Right cardiac atrium (tissue), 5 donors: ENCODE results near the gene TSEN15. TPM values are rescaled to one million over a fixed set of nuclear protein-coding genes. Genes with fewer than 3 reads are reported as not detected.
A peak's percentile ranks its signal among the peaks of the same experiment; 100 is the strongest.
"Not testable (repeated sequence)": the region's sequence is repeated elsewhere in the genome, so short reads cannot be mapped to it uniquely, and the experiment has no call there.

Source experiments
- ATAC-seq, 2 donors: fragments of 200-7000 bp; cut with Tn5 transposase; one replicate each; pipeline versions ENCODE4 v1.8.0 to v1.9.1; 2020; ENCODE audit warnings: moderate library complexity in 2 of 2, mild to moderate bottlenecking in 1 of 2
- DNase-seq, 3 donors: peaks; one replicate each; pipeline ENCODE4 v3.0.0-alpha.2; 2020
- H3K27ac ChIP-seq: one replicate; pipeline ENCODE4 v1.5.1; 2013; ENCODE audit warnings: mild to moderate bottlenecking, low read length, control low read depth, moderate library complexity
- H3K27me3 ChIP-seq: one replicate; pipeline ENCODE4 v1.6.1; 2013; ENCODE audit not compliant: control insufficient read depth, insufficient read depth
- H3K4me1 ChIP-seq: one replicate; pipeline ENCODE4 v1.6.1; 2013; ENCODE audit warnings: low read length; ENCODE audit not compliant: control insufficient read depth, insufficient read depth
- H3K4me3 ChIP-seq: one replicate; pipeline ENCODE4 v1.5.1; 2013; ENCODE audit warnings: low read length, control low read depth
- H3K9me3 ChIP-seq: one replicate; pipeline ENCODE4 v1.6.1; 2013; ENCODE audit warnings: low read length; ENCODE audit not compliant: control insufficient read depth
- WGBS: extraction: QIAGEN DNeasy Blood & Tissue Kit; methylation state at CpG from one replicate; pipeline ENCODE4 v1.1.7; 2013; 5-methylcytosine and 5-hydroxymethylcytosine counted together
- intact Hi-C, 4 donors: fragments of 100-400 bp; cut with DNase I; formaldehyde crosslinking; loops; one replicate each; pipeline versions ENCODE4 v1.11.0 to v1.14.0; 2022 to 2023
- polyA plus RNA-seq: library from polyadenylated mRNA; stranded (reverse); fragments of 200-250 nt; gene quantifications from one replicate; pipeline ENCODE4 v1.2.3, GENCODE V29; 2013
- total RNA-seq, 4 donors: library from RNA; stranded (reverse); fragmentation: NEBNext Ultra II Directional; extraction: Animal tissue kit (Norgen Biotek cat#: 25700); gene quantifications; one replicate each; pipeline ENCODE4 v1.2.1, GENCODE V29; 2021
- donor health status: healthy with polysubstance abuse.
- donor health status: DM: no; HTN: yes; CAD: no.
- donor health status: DM: no; HTN: no; CAD: no.
- donor health status: DM: no; HTN: yes; CAD: no; lungs with severe emphysema.
- donor health status: DM: yes; HTN: yes; CAD: no.

Gene TSEN15
- total and polyA plus RNA-seq, 5 donors, result 22.4 to 24.9 (median 24.3) TPM

GRCh38 chr1:184039126-184039525, 12.4 kb upstream of the TSEN15 start:
- no peak overlapping the region for H3K4me3 ChIP-seq

GRCh38 chr1:184041731-184042130, 9.8 kb upstream of the TSEN15 start:
- no peaks in the 10 kb centered on the region for H3K4me1 ChIP-seq
- 88% methylated on average over 3 of the region's 3 CpGs for WGBS
- no peaks in the 10 kb centered on the region for H3K27me3 ChIP-seq
- H3K4me3 ChIP-seq, result no peak overlapping the region
- no peak for DNase-seq
- H3K27ac ChIP-seq, result no peak overlapping the region
- intact Hi-C loops, result no loop called here
- H3K9me3 ChIP-seq, result no peaks in the 10 kb centered on the region
- ATAC-seq, result no peak

More at GRCh38 chr1:184039126-184039525, 12.4 kb upstream of the TSEN15 start:
- intact Hi-C loops, result loop anchor here in 2 of 4 donors (10.0 kb wide), 2 partner anchors 94 to 104 kb away; no protein-coding TSS in a partner anchor
- Histone ChIP-seq H3K9me3 (no peaks in the 10 kb centered on the region), H3K27me3 (no peaks in the 10 kb centered on the region), H3K4me1 (no peaks in the 10 kb centered on the region), H3K27ac (no peak overlapping the region)
- 78% methylated on average over 4 of the region's 4 CpGs for WGBS
- DNase-seq, result no peak
- no peak for ATAC-seq

GRCh38 chr1:184043315-184043714, 8.2 kb upstream of the TSEN15 start:
- H3K27ac ChIP-seq, ATAC-seq, DNase-seq, H3K4me3 ChIP-seq, intact Hi-C loops, H3K27me3 ChIP-seq, H3K9me3 ChIP-seq, H3K4me1 ChIP-seq: not testable (repeated sequence)
- 94% methylated on average over 2 of the region's 2 CpGs for WGBS

GRCh38 chr1:184044603-184045376, 6.7 kb upstream of the TSEN15 start:
- H3K9me3 ChIP-seq, result no peaks in the 10 kb centered on the region
- H3K4me3 ChIP-seq, result no peak overlapping the region
- H3K27ac ChIP-seq, result no peak overlapping the region
- no peaks in the 10 kb centered on the region for H3K4me1 ChIP-seq
- no peak for ATAC-seq
- no peaks in the 10 kb centered on the region for H3K27me3 ChIP-seq
- 86% methylated on average over 3 of the region's 3 CpGs for WGBS
- DNase-seq, result no peak
- intact Hi-C loops, result no loop called here

GRCh38 chr1:184047541-184047940, 4.0 kb upstream of the TSEN15 start:
- H3K4me3 ChIP-seq, H3K4me1 ChIP-seq, H3K27ac ChIP-seq, H3K27me3 ChIP-seq, intact Hi-C loops, H3K9me3 ChIP-seq, DNase-seq, ATAC-seq: not testable (repeated sequence)
- WGBS, result 77% methylated on average over 5 of the region's 5 CpGs

GRCh38 chr1:184048561-184049240, 2.8 kb upstream of the TSEN15 start:
- H3K27me3 ChIP-seq, result no peaks in the 10 kb centered on the region
- no peaks in the 10 kb centered on the region for H3K9me3 ChIP-seq
- H3K4me1 ChIP-seq, result peaks cover 3% of the 10 kb centered on the region
- H3K27ac ChIP-seq, result no peak overlapping the region
- intact Hi-C loops, result no loop called here
- WGBS, result 54% methylated on average over 4 of the region's 4 CpGs
- no peak for ATAC-seq
- H3K4me3 ChIP-seq, result no peak overlapping the region
- no peak for DNase-seq

- intact Hi-C loops, result no loop called here
Measured at GRCh38 chr1:184049291-184049690, 2.2 kb upstream of the TSEN15 start.

GRCh38 chr1:184049836-184050468, 1.6 kb upstream of the TSEN15 start:
- intact Hi-C loops, result no loop called here
- DNase-seq (no peak), ATAC-seq (no peak)
- Histone ChIP-seq H3K27me3 (no peaks in the 10 kb centered on the region), H3K4me1 (peaks cover 3% of the 10 kb centered on the region), H3K9me3 (no peaks in the 10 kb centered on the region), H3K4me3 (no peak overlapping the region), H3K27ac (no peak overlapping the region)
- 79% methylated on average over 2 of the region's 2 CpGs for WGBS

More at GRCh38 chr1:184049291-184049690, 2.2 kb upstream of the TSEN15 start:
- Histone ChIP-seq H3K4me1 (peaks cover 3% of the 10 kb centered on the region), H3K9me3 (no peaks in the 10 kb centered on the region), H3K27me3 (no peaks in the 10 kb centered on the region), H3K27ac (no peak overlapping the region), H3K4me3 (no peak overlapping the region)
- DNase-seq (no peak), ATAC-seq (no peak)
- WGBS, result 95% methylated on average over 2 of the region's 2 CpGs

GRCh38 chr1:184050636-184051035, 894 bp upstream of the TSEN15 start:
- H3K4me3 ChIP-seq, result peak overlapping the region; percentile 71
- H3K27ac ChIP-seq, result no peak overlapping the region
- ATAC-seq (no peak), DNase-seq (no peak)
- H3K9me3 ChIP-seq, result no peaks in the 10 kb centered on the region
- intact Hi-C loops, result no loop called here
- H3K4me1 ChIP-seq, result peaks cover 3% of the 10 kb centered on the region
- H3K27me3 ChIP-seq, result no peaks in the 10 kb centered on the region

GRCh38 chr1:184051138-184051484, 419 bp upstream of the TSEN15 start:
- no peak for DNase-seq
- H3K27me3 ChIP-seq, result no peaks in the 10 kb centered on the region
- peak overlapping the region; percentile 71 for H3K4me3 ChIP-seq
- WGBS, result under 1% methylated on average over 6 of the region's 6 CpGs
- H3K27ac ChIP-seq, result peak overlapping the region; percentile 61
- no peaks in the 10 kb centered on the region for H3K9me3 ChIP-seq
- peak in 1 of 2 donors; percentile 30 for ATAC-seq
- peaks cover 3% of the 10 kb centered on the region for H3K4me1 ChIP-seq
- intact Hi-C loops, result no loop called here

GRCh38 chr1:184052194-184052559, 647 bp downstream of the TSEN15 start:
- peaks cover 3% of the 10 kb centered on the region for H3K4me1 ChIP-seq
- intact Hi-C loops, result no loop called here
- no peaks in the 10 kb centered on the region for H3K9me3 ChIP-seq
- 7% methylated on average over 7 of the region's 7 CpGs for WGBS
- peak overlapping the region; percentile 71 for H3K4me3 ChIP-seq
- DNase-seq (no peak), ATAC-seq (no peak)
- no peaks in the 10 kb centered on the region for H3K27me3 ChIP-seq
- no peak overlapping the region for H3K27ac ChIP-seq
